Hepatocyte (in vitro differentiated cells): ENCODE results near the gene MFSD6.

Source experiments
- EZH2 ChIP-seq: fragments of 200-600 bp; sonication (generic); IDR thresholded peaks from 2 replicates; pipeline ENCODE4 v1.6.1; 2016; ENCODE audit warnings: antibody characterized with exemption, mild to moderate bottlenecking, borderline replicate concordance
- EZH2phosphoT487 ChIP-seq: fragments of 200-600 bp; sonication (generic); IDR thresholded peaks from one replicate; pipeline ENCODE4 v1.6.1; 2018; ENCODE audit warnings: antibody characterized with exemption, mild to moderate bottlenecking, low read depth, moderate library complexity; ENCODE audit not compliant: unreplicated experiment, severe bottlenecking

DNA sequence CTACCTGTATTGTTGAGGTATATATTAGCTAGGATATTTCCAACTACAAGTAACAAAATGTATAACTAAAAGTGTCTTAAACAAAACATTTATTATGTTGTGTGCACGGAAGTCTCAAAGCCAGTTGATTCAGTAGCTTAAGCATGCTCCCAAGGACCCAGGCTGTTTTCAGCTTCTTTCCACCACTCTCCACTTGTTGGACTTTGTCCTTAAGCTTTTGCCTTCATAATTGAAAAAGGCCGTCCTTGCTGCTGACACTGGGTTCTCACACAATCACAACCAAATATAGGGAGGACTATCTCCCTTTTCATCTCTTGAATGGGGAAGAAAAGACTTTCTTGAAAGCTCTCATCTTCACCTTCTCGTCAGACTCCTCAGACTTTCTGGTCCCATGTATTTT is 138.6 kb downstream of the MFSD6 start:
- TF ChIP-seq EZH2, result no peak
- no peak for TF ChIP-seq EZH2phosphoT487
